ENCODE measurements around the gene NWD2.
"Not testable (repeated sequence)": the region's sequence is repeated elsewhere in the genome, so short reads cannot be mapped to it uniquely, and the experiment has no call there.

NWD2 gene

GRCh38 chr4:37244583-37245390, at the start of gene NWD2:
Gene NWD2, plus strand, starts transcription at chr4:37244743. Its CDS starts 325 bp downstream, at chr4:37245068.
- DNase-seq: no peak

DNA sequence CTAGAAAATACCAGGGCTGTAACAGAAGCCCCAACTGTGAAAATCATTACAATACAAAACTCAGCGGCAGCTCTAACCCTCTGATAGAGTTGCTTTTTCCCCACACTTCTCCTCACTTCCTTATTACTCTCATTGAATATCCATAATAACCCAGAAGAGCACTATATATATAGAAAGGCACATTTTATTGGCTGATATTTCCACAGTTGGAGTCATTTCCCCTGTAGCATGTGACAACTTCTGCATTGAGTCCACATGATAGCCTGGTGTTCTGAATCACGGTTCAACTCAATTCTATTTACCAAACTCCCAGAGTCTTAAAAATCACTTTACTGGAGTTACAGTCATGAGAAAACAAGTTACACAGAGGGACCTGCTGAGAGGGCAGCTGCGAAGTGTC, 46.6 kb upstream of the NWD2 start:
- DNase-seq: no peak

DNA sequence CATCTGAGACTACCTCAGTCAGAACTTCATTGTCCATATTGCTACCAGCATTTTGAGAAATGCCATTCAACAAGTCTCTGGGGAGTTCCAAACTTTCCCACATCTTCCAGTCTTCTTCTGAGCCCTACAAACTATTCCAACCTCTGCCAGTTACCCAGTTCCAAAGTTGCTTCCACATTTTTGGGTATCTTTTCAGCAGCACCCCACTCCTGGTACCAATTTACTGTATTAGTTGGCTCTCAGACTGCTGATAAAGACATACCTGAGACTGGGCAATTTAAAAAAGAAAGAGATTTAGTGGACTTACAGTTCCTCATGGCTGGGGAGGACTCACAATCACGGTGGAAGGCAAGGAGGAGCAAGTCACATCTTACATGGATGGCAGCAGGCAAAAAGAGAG, 39.8 kb upstream of the NWD2 start:
- not testable (repeated sequence) for DNase-seq

DNA sequence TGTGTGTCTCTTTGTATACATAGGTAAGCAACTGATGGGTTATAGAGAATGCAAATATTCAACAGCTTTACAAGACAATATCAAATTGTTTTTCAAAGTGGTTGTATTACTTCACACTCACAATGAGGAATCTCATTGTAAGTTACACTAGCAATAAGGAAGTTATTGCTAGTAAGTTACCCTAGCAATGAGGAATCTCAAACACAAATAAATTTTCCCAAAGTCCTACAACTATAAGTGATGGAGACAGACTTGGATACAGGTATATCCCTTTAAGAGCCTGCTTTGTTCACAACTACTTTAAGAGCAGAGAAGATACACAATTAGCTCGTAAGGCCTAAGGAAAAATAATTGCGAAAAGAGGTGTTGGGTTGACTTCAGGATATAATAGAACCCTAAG, 28.3 kb upstream of the NWD2 start:
- DNase-seq: no peak

- peak; percentile 73 for DNase-seq
Measured at GRCh38 chr4:37219242-37219641, 25.3 kb upstream of the NWD2 start.

GRCh38 chr4:37219990-37220389, 24.6 kb upstream of the NWD2 start:
- no peak for DNase-seq

DNA sequence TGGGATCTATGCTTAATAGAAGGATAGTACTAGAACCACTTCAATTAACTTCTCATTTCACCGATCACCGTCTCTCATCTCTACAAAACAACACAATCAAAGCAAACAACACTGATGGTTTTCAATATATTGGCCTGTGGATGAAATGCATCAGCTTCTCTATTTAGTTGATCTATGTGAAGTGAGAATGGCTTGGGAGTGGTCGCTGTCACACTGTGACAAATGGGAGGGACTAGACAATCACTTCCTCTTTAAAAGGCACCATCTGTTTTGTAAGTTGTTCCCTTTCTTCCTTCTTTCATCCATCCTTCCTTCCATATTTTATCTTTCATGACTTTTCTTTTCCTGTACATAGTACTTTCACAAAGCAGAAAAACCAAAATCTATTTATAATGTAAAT, 23.9 kb upstream of the NWD2 start:
- DNase-seq: no peak

- no peak for DNase-seq
Measured at GRCh38 chr4:37223732-37224131, 20.8 kb upstream of the NWD2 start.

DNA sequence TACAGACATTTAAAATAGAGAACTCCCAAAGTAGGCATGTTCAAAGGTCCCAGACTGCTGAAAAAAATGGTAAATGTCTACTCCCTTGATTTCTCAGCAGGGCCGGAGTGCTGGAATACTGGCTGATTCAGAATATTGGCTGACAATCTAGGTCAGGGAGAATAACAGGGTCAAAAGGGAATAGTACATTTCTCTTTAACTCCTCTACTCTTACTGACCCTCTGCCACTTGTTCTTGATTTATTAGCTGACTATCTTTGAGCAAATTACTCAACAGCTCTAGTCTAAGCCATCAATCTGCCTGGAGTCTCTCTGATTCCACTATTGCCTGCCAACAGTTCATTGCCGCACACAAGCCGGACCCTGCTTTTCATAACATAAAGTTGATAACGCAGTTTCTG, 19.7 kb upstream of the NWD2 start:
- DNase-seq: no peak

DNA sequence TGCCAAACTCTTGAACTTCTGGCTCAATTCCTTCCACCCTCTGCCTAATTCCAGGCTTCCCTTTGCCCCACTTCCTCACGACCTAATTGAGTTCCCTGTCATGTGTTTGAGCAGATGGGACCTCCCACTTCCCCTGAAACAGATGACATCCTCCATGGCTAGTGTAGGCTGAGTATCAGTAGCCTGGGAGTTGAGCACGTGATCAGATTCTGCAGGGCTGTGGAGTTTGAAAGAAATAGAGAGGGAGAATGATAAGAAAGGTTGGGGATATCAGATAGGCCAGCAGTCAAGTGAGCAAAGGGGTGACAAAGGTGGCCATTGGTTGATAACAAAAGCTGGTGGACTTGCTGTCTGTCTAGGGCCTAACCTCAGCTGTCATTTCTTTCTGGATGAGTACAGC, 18.8 kb upstream of the NWD2 start:
- no peak for DNase-seq

- no peak for DNase-seq
Measured at GRCh38 chr4:37232315-37232714, 12.2 kb upstream of the NWD2 start.

DNA sequence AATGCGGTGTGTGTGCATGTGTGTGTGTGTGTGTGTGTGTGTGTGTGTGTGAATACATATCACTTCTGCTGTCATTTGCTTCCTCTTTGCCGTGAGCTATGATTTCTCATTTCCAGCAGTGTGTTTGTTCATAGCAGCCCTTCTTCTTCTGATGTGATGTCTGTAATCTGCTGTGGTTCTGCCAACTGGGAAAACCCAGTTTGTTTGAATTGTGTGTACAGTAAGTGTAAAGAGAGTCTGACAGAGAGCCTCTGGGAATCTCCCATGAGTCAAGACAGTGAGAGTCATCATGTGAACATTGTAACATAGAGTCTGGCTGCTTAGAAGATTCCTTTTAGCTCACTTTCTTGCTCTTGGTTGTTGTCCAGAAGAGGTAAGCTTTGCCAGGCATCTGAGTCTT, 8.4 kb upstream of the NWD2 start:
- DNase-seq: no peak

DNA sequence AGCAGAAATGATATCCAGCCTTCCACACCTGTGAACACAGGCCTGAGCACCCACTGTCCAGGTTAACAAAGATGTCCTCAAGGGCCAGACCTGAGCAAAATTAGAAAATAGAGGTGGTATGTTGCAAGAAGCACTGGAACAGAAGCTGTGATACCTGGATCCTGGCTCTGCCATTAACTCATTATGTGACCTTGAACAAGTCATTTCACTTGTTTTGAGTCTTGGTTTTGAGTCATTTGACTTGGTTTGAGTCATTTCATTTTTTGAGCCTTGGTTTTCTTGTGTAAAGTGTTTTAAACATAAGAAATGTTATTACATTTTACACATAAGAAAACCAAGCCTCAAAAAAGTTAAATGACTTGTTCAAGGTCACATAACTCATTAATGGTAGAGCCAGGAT, 2.9 kb upstream of the NWD2 start:
- DNase-seq: no peak

DNA sequence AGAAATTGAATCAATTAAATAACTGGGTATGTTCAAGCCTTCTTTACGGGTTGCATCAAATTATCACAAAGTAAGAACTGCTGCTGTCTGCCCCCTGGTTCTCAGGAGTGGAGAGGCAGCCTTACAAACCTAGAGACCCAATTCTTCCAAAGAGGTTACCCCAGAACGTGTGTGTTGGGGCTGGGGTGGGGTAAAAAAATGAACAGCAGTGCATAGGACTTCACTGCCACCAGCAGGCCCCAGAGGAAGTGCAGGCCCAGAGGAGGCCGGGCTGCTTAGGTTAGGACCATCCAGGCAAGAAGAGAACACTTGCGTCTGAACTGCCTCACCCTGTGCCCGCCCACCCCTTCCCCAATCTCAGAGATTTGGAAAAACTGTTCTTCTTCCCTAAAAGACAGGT, 1.5 kb upstream of the NWD2 start:
- no peak for DNase-seq

GRCh38 chr4:37243722-37244582, 591 bp upstream of the NWD2 start:
- DNase-seq: no peak

GRCh38 chr4:37245391-37245954, 930 bp downstream of the NWD2 start:
- no peak for DNase-seq

GRCh38 chr4:37246891-37247290, 2.3 kb downstream of the NWD2 start:
- DNase-seq: no peak

- DNase-seq: no peak
Measured at GRCh38 chr4:37258221-37258620, 13.7 kb downstream of the NWD2 start.

GRCh38 chr4:37268319-37268718, 23.8 kb downstream of the NWD2 start:
- no peak for DNase-seq

- no peak for DNase-seq
Measured at GRCh38 chr4:37279121-37279520, 34.6 kb downstream of the NWD2 start.

GRCh38 chr4:37279894-37280592, 35.5 kb downstream of the NWD2 start:
- DNase-seq: no peak

DNA sequence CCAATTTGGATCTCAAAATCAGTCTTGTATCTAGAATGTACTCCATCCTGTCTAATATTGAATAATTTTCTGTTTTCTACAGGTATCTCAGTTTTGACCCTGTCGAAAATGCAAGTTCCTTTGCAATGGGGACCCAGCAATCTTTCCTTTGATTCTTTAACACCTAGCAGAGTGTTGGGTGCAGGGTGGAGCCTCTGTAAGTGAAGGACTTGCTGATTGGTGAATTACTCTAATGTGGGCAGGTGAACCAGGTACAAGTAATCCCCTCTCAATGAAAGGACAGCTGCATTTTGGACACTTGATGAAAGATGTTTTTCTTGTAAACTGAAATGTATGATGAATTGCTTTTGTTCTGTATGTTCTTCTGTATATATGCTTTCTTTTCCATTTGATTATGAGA, 54.9 kb downstream of the NWD2 start:
- DNase-seq: no peak

DNA sequence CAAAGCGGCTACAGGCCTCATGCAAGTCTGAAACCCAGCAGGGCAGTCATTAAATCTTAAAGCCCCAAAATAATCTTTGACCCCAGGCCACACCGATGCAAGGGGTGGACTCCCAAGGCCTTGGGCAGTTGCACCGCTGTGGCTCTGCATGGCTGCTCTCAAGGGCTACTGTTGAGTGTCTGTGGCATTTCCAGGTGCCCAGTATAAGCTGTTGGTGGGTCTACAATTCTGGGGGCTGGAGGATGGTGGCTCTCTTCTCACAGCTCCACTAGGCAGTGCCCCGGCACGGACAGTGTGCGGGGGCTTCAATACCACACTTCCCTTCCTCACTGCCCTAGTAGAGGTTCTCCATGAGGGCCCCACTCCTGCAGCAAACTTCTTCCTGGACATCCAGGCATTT, 60.1 kb downstream of the NWD2 start:
- no peak for DNase-seq

Measured in kidney glomerular epithelial cell (primary cell).